GM12878 (cell line): ENCODE data around the gene KIAA1328. TPM values are rescaled to one million over a fixed set of nuclear protein-coding genes. Genes with fewer than 3 reads are reported as not detected.
A peak's percentile ranks its signal among the peaks of the same experiment; 100 is the strongest.

Experiments used
- ATAC-seq: fragments of 200-7000 bp; cut with Tn5 transposase; 3 replicates; pipeline ENCODE4 v1.9.1; 2020; ENCODE audit warnings: mild to moderate bottlenecking, moderate library complexity
- BruUV-seq: library from RNA; stranded (reverse); fragments of 400-500 nt; replicated peaks from 2 replicates; lab custom pipeline; 2021; lab: Mats Ljungman, UMichigan
- CTCF ChIA-PET: fragments of 300-600 bp; sonication (Branson Sonifier 250); formaldehyde crosslinking; extraction: SDS; loops from one replicate; lab custom pipeline; 2021; ENCODE audit warnings: inconsistent platforms; lab: Yijun Ruan, JAX
- POLR2A ChIA-PET: fragments of 350-600 bp; formaldehyde crosslinking; extraction: SDS; loops from one replicate; lab custom pipeline; 2021; ENCODE audit warnings: inconsistent platforms; lab: Charles Lee
- RAD21 ChIA-PET: fragments of 300-600 bp; sonication (Branson Sonifier 250); formaldehyde crosslinking; loops from one replicate; lab custom pipeline; 2023; ENCODE audit warnings: antibody characterized with exemption; ENCODE audit not compliant: unreplicated experiment; lab: Charles Lee
- SMC1A ChIA-PET: fragments of 300-600 bp; sonication (Branson Sonifier 250); formaldehyde crosslinking; loops from one replicate; lab custom pipeline; 2023; ENCODE audit not compliant: unreplicated experiment, uncharacterized antibody; lab: Charles Lee
- DNase-seq: peaks from one replicate; pipeline ENCODE4 v3.0.0-alpha.2; 2011; ENCODE audit warnings: low read depth, low spot score
- FAIRE-seq: peaks from 3 replicates; lab custom pipeline; 2011; peaks lifted over from hg19 to GRCh38; lab: Jason Lieb, UNC
- H2AFZ ChIP-seq: 2 replicates; pipeline ENCODE4 v1.6.0; 2011; ENCODE audit warnings: low read depth, low read length, control low read depth; ENCODE audit not compliant: control insufficient read depth
- H3K27ac ChIP-seq: 2 replicates; pipeline ENCODE4 v1.5.1; 2011; ENCODE audit warnings: control low read depth; ENCODE audit not compliant: control insufficient read depth, insufficient read depth
- H3K27me3 ChIP-seq, 2 experiments: replicated peaks in 1 of 2; 2 replicates each; pipeline versions ENCODE4 v1.6.0 to v1.6.1; 2011; ENCODE audit warnings: low read length in 1 of 2; ENCODE audit not compliant: control insufficient read depth in 2 of 2, insufficient read depth in 2 of 2
- H3K36me3 ChIP-seq, 2 experiments: 2 replicates each; pipeline ENCODE4 v1.5.1; 2011; ENCODE audit warnings: low read length in 1 of 2; ENCODE audit not compliant: control insufficient read depth in 2 of 2, insufficient read depth in 2 of 2
- H3K4me1 ChIP-seq: 2 replicates; pipeline ENCODE4 v1.6.1; 2011; ENCODE audit warnings: mild to moderate bottlenecking, low read length, moderate library complexity, mixed read lengths; ENCODE audit not compliant: control insufficient read depth, insufficient read depth
- H3K4me2 ChIP-seq: 2 replicates; pipeline ENCODE4 v1.6.0; 2011; ENCODE audit warnings: control low read depth; ENCODE audit not compliant: control insufficient read depth, insufficient read depth
- H3K4me3 ChIP-seq: fragments of 200-600 bp; sonication (generic); 2 replicates; pipeline ENCODE4 v1.5.1; 2016
- H3K79me2 ChIP-seq: 2 replicates; pipeline ENCODE4 v1.6.0; 2011; ENCODE audit warnings: low read length; ENCODE audit not compliant: control insufficient read depth, insufficient read depth
- H3K9ac ChIP-seq: 2 replicates; pipeline ENCODE4 v1.8.0; 2011; ENCODE audit warnings: low read length, control low read depth, mixed read lengths; ENCODE audit not compliant: control insufficient read depth, insufficient read depth
- H3K9me3 ChIP-seq: replicated peaks from 3 replicates; pipeline ENCODE4 v1.5.1; 2011; ENCODE audit warnings: mild to moderate bottlenecking, low read length; ENCODE audit not compliant: control insufficient read depth, insufficient read depth
- H4K20me1 ChIP-seq: 2 replicates; pipeline ENCODE4 v1.6.0; 2011; ENCODE audit not compliant: control insufficient read depth, insufficient read depth
- FOXK2 ChIP-seq: fragments of 450-650 bp; IDR thresholded peaks from 2 replicates; pipeline ENCODE4 v1.6.1; 2017; ENCODE audit warnings: mild to moderate bottlenecking, moderate library complexity
- GABPA ChIP-seq: IDR thresholded peaks from 2 replicates; pipeline ENCODE4 v1.6.1; 2014; ENCODE audit warnings: antibody characterized with exemption, low read depth, mild to moderate bottlenecking, inconsistent platforms
- NFXL1 ChIP-seq: fragments of 450-650 bp; IDR thresholded peaks from 2 replicates; pipeline ENCODE4 v1.6.1; 2017; ENCODE audit warnings: antibody characterized with exemption, mild to moderate bottlenecking, borderline replicate concordance
- RELA ChIP-seq: fragments of 450-650 bp; IDR thresholded peaks from 2 replicates; pipeline ENCODE4 v1.8.0; 2014; ENCODE audit warnings: borderline replicate concordance; ENCODE audit not compliant: partially characterized antibody
- RUNX3 ChIP-seq: IDR thresholded peaks from 2 replicates; pipeline ENCODE4 v1.6.1; 2012; ENCODE audit warnings: low read length, inconsistent platforms
- SMARCA5 ChIP-seq: fragments of 450-650 bp; IDR thresholded peaks from 2 replicates; pipeline ENCODE4 v1.6.1; 2017; ENCODE audit warnings: mild to moderate bottlenecking
- SREBF2 ChIP-seq: IDR thresholded peaks from 2 replicates; pipeline ENCODE4 v1.6.1; 2012; ENCODE audit warnings: mild to moderate bottlenecking, low read length
- STAT1 ChIP-seq: fragments of 450-650 bp; conservative IDR thresholded peaks from 2 replicates; pipeline ENCODE4 v1.6.1; 2014; ENCODE audit warnings: antibody characterized with exemption, mild to moderate bottlenecking
- ZNF274 ChIP-seq: IDR thresholded peaks from one replicate; pipeline ENCODE4 v1.8.0; 2011; ENCODE audit not compliant: insufficient read length, insufficient read depth
- WGBS: methylation state at CpG from one replicate; pipeline ENCODE4 v1.1.6; 2016; ENCODE audit warnings: low lambda C conversion rate; ENCODE audit not compliant: insufficient replicate concordance, insufficient coverage; ENCODE audit errors: missing lambda C conversion rate; 5-methylcytosine and 5-hydroxymethylcytosine counted together
- in situ Hi-C: fragments of 300-500 bp; cut with MboI; formaldehyde crosslinking; loops from 9 replicates; pipeline ENCODE4 v1.14.3; 2018; ENCODE audit warnings: mixed read lengths
- intact Hi-C: fragments of 100-400 bp; cut with micrococcal nuclease; formaldehyde crosslinking; loops from one replicate; pipeline ENCODE4 v1.14.2; 2022; ENCODE audit not compliant: unreplicated experiment
- polyA plus RNA-seq, 11 experiments: library from polyadenylated mRNA; depleted of rRNA in 4 of 11; unstranded in 6 of 11; stranded (reverse) in 5 of 11; fragments of >200 nt; fragmentation: Nextera tagmentation in 4 of 11; fragmentation: Illumina TruSeq in 1 of 11; extraction: Ambion mirVana in 4 of 11; extraction: Trizol in 1 of 11; gene quantifications; 1 replicate in 1 of 11; 2 replicates in 10 of 11; pipeline versions ENCODE4 v1.2.1 to v1.2.3, GENCODE V29; 2011 to 2016; ENCODE audit warnings: inconsistent platforms in 2 of 11, missing spikeins in 2 of 11, low read depth in 1 of 11
- total RNA-seq, 4 experiments: library from RNA; depleted of rRNA in 3 of 4; stranded (reverse); fragments of >200 nt in 3 of 4; fragmentation: Illumina TruSeq in 1 of 4; extraction: Trizol in 1 of 4; gene quantifications; 2 replicates each; pipeline versions ENCODE4 v1.2.1 to v1.2.3, GENCODE V29; 2013 to 2021
- TF ChIP-seq, protein P1 (sequence below): fragments of 450-650 bp; IDR thresholded peaks from 2 replicates; pipeline ENCODE4 v1.6.1; 2016; ENCODE audit warnings: mild to moderate bottlenecking
- TF ChIP-seq, protein P2 (sequence below): fragments of 450-650 bp; IDR thresholded peaks from 2 replicates; pipeline ENCODE4 v1.6.1; 2016; ENCODE audit warnings: mild to moderate bottlenecking, moderate library complexity, borderline replicate concordance

Gene KIAA1328
- total and polyA plus RNA-seq, 10 of the 15 experiments (the other 5 are each of a cell fraction or from before 2014, with no cell fraction given), result 3.1 to 7.1 (median 4.6) TPM

DNA sequence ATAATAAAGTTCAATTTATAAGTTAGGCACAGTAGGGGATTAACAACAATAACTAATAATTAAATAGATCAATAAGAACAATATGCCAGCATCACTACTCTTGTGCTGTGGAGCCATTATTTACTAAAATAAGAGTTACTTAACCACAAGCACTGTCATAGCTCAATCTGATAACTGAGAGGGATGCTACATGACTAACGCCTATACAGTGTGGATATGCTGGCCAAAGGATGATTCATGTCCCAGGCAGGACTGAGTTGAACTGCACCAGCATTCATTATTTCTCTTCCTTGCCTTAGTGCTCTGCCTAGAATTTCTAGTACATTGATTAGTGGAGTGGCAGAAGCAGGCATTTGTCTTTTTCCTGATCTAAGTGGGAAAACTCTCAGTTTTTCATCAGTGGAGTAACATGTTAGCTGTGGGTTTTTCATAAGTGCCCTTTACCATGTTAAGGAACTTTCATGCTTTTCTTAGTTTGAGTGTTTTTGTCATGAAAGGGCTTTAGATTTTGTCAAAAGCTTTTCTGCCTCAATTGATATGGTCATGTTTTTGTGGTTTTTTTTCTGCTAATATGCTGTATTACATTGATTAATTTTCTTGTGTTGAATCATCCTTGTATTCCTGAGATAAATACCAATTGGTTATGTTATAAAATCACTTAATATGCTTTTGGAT, 21.7 kb downstream of the KIAA1328 start:
- no peak for DNase-seq
- Histone ChIP-seq H3K4me1 (no peaks in the 10 kb centered on the region), H3K79me2 (no peaks in the 10 kb centered on the region), H3K4me3 (no peak overlapping the region), H3K4me2 (no peak overlapping the region), H4K20me1 (no peaks in the 10 kb centered on the region), H3K27me3 (no peaks in the 10 kb centered on the region), H3K27ac (no peak overlapping the region), H3K9ac (no peak overlapping the region), H3K36me3 (no peaks in the 10 kb centered on the region), H2AFZ (no peak overlapping the region), H3K9me3 (peaks cover 3% of the 10 kb centered on the region; the same call in 2 of the 3 replicates)
- no peak for FAIRE-seq
- no TSS peak for BruUV-seq
- ChIA-PET CTCF (interaction anchor here (1.2 kb wide), 1 partner anchor 164 kb away, joined by 3 read pairs; no protein-coding TSS in a partner anchor), SMC1A (interaction anchor here (1.5 kb wide), 1 partner anchor 11 kb away, joined by 5 read pairs; no protein-coding TSS in a partner anchor), RAD21 (interaction anchor here (0.5 kb wide), 1 partner anchor 18 kb away, joined by 3 read pairs; no protein-coding TSS in a partner anchor), POLR2A (no interaction called here)
- in situ Hi-C loops (no loop called here), intact Hi-C loops (no loop called here)
- TF ChIP-seq, protein P1, sequence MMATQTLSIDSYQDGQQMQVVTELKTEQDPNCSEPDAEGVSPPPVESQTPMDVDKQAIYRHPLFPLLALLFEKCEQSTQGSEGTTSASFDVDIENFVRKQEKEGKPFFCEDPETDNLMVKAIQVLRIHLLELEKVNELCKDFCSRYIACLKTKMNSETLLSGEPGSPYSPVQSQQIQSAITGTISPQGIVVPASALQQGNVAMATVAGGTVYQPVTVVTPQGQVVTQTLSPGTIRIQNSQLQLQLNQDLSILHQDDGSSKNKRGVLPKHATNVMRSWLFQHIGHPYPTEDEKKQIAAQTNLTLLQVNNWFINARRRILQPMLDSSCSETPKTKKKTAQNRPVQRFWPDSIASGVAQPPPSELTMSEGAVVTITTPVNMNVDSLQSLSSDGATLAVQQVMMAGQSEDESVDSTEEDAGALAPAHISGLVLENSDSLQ, result no peak
- TF ChIP-seq GABPA (no peak), SMARCA5 (no peak), ZNF274 (no peak), NFXL1 (no peak)
- ATAC-seq, result 0 out of 3 replicates have a peak, but pooled peaks have one; percentile 20
- WGBS, result 0% methylated on average over 1 of the region's 1 CpG

DNA sequence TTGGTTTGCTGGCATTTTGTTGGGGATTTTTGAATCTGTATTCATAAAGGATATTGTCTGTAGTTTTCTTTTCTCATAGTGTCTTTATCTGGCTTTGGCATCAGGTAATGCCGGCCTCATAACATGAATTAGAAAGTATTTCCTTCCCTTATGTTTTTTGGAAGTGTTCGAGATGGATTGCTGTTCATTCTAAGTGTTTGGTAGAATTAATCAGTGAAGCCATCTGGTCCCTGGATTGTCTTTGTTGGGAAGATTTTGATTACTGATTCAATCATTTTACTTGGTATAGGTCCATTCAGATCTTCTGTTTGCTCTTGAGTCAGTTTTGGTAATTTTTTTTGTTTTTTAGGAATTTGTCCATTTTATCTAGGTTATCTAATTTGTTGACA, 22.3 kb downstream of the KIAA1328 start:
- ATAC-seq (no peak), DNase-seq (no peak), FAIRE-seq (no peak)
- POLR2A ChIA-PET, result no interaction called here
- in situ Hi-C loops, result no loop called here
- Histone ChIP-seq H3K9ac (no peak overlapping the region), H3K27ac (no peak overlapping the region), H2AFZ (no peak overlapping the region), H3K4me1 (no peaks in the 10 kb centered on the region), H3K4me3 (no peak overlapping the region), H3K27me3 (no peaks in the 10 kb centered on the region), H3K79me2 (no peaks in the 10 kb centered on the region), H3K36me3 (no peaks in the 10 kb centered on the region), H3K9me3 (peaks cover 3% of the 10 kb centered on the region; the same call in 2 of the 3 replicates), H3K4me2 (no peak overlapping the region), H4K20me1 (no peaks in the 10 kb centered on the region)
- CTCF ChIA-PET, result interaction anchor here (1.2 kb wide), 2 partner anchors 16 to 164 kb away, joined by 3 read pairs; no protein-coding TSS in a partner anchor
- WGBS, result 77% methylated on average over 2 of the region's 2 CpGs
- SMC1A ChIA-PET, result interaction anchor here (1.5 kb wide), 1 partner anchor 12 kb away, joined by 5 read pairs; no protein-coding TSS in a partner anchor
- intact Hi-C loops, result no loop called here
- BruUV-seq, result no TSS peak
- RAD21 ChIA-PET, result no interaction called here
- TF ChIP-seq RUNX3 (no peak), RELA (no peak), SREBF2 (no peak), SMARCA5 (no peak), FOXK2 (no peak), STAT1 (no peak)
- TF ChIP-seq, protein P2, sequence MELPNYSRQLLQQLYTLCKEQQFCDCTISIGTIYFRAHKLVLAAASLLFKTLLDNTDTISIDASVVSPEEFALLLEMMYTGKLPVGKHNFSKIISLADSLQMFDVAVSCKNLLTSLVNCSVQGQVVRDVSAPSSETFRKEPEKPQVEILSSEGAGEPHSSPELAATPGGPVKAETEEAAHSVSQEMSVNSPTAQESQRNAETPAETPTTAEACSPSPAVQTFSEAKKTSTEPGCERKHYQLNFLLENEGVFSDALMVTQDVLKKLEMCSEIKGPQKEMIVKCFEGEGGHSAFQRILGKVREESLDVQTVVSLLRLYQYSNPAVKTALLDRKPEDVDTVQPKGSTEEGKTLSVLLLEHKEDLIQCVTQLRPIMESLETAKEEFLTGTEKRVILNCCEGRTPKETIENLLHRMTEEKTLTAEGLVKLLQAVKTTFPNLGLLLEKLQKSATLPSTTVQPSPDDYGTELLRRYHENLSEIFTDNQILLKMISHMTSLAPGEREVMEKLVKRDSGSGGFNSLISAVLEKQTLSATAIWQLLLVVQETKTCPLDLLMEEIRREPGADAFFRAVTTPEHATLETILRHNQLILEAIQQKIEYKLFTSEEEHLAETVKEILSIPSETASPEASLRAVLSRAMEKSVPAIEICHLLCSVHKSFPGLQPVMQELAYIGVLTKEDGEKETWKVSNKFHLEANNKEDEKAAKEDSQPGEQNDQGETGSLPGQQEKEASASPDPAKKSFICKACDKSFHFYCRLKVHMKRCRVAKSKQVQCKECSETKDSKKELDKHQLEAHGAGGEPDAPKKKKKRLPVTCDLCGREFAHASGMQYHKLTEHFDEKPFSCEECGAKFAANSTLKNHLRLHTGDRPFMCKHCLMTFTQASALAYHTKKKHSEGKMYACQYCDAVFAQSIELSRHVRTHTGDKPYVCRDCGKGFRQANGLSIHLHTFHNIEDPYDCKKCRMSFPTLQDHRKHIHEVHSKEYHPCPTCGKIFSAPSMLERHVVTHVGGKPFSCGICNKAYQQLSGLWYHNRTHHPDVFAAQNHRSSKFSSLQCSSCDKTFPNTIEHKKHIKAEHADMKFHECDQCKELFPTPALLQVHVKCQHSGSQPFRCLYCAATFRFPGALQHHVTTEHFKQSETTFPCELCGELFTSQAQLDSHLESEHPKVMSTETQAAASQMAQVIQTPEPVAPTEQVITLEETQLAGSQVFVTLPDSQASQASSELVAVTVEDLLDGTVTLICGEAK, result no peak
